Measurements from ENCODE around the gene ANKRD53.

The ANKRD53 gene

GRCh38 chr2:70944111-70944690 lies 34.2 kb upstream of the ANKRD53 start:
- DNase-seq (ENCODE audit: low read depth in 2 of 2): no peak
- TF ChIP-seq CTCF (IDR thresholded peaks at IDR 0.05; ENCODE audit: low read depth, low read length): no peak
- H3K4me3 ChIP-seq (replicated peaks in 1 of 2; ENCODE audit: low read depth in 2 of 2, low read length in 2 of 2): no peak overlapping the region

GRCh38 chr2:70946832-70947442 lies 31.5 kb upstream of the ANKRD53 start:
- no peak overlapping the region for H3K4me3 ChIP-seq (replicated peaks in 1 of 2; ENCODE audit: low read depth in 2 of 2, low read length in 2 of 2)
- DNase-seq (ENCODE audit: low read depth in 2 of 2): peak; percentile 73
- TF ChIP-seq CTCF (IDR thresholded peaks at IDR 0.05; ENCODE audit: low read depth, low read length): peak; percentile 81

GRCh38 chr2:70947556-70948184 lies 30.8 kb upstream of the ANKRD53 start:
- no peak overlapping the region for H3K4me3 ChIP-seq (replicated peaks in 1 of 2; ENCODE audit: low read depth in 2 of 2, low read length in 2 of 2)
- no peak for TF ChIP-seq CTCF (IDR thresholded peaks at IDR 0.05; ENCODE audit: low read depth, low read length)
- DNase-seq (ENCODE audit: low read depth in 2 of 2): peak; percentile 45 to 74

GRCh38 chr2:70948337-70949003 lies 30.0 kb upstream of the ANKRD53 start:
- peak; percentile 89 for TF ChIP-seq CTCF (IDR thresholded peaks at IDR 0.05; ENCODE audit: low read depth, low read length)
- DNase-seq (ENCODE audit: low read depth in 2 of 2): peak; percentile 76 to 82
- peak overlapping the region; percentile 19 to 22 for H3K4me3 ChIP-seq (replicated peaks in 1 of 2; ENCODE audit: low read depth in 2 of 2, low read length in 2 of 2)

- DNase-seq (ENCODE audit: low read depth in 2 of 2): no peak
- no peak overlapping the region for H3K4me3 ChIP-seq (replicated peaks in 1 of 2; ENCODE audit: low read depth in 2 of 2, low read length in 2 of 2)
- TF ChIP-seq CTCF (IDR thresholded peaks at IDR 0.05; ENCODE audit: low read depth, low read length): no peak
These were observed 29.3 kb upstream of the ANKRD53 start for GRCh38 chr2:70949086-70949485.

GRCh38 chr2:70954886-70955285 lies 23.5 kb upstream of the ANKRD53 start:
- no peak for TF ChIP-seq CTCF (IDR thresholded peaks at IDR 0.05; ENCODE audit: low read depth, low read length)
- no peak for DNase-seq (ENCODE audit: low read depth in 2 of 2)
- no peak overlapping the region for H3K4me3 ChIP-seq (replicated peaks in 1 of 2; ENCODE audit: low read depth in 2 of 2, low read length in 2 of 2)
